ENCODE data around the gene NFS1.

The NFS1 gene

GRCh38 chr20:35651958-35652357, 47.2 kb downstream of the NFS1 start:
- Histone ChIP-seq H3K9me3 (ENCODE audit: control insufficient read depth, insufficient read depth, low read depth, low read length) (no peaks in the 10 kb centered on the region), H3K27me3 (ENCODE audit: control insufficient read depth, insufficient read depth, low read length) (no peaks in the 10 kb centered on the region), H3K4me1 (ENCODE audit: control insufficient read depth, insufficient read depth, low read length) (no peaks in the 10 kb centered on the region), H3K9ac (ENCODE audit: low read length) (no peak overlapping the region), H3K4me3 (ENCODE audit: low read depth, low read length) (no peak overlapping the region), H3K36me3 (ENCODE audit: control insufficient read depth, insufficient read depth, low read length) (peaks cover 55% of the 10 kb centered on the region), H3K27ac (ENCODE audit: low read depth, low read length) (no peak overlapping the region)

GRCh38 chr20:35650632-35651031, 48.5 kb downstream of the NFS1 start:
- no peaks in the 10 kb centered on the region for H3K4me1 ChIP-seq (ENCODE audit: control insufficient read depth, insufficient read depth, low read length)
- no peak overlapping the region for H3K27ac ChIP-seq (ENCODE audit: low read depth, low read length)
- peaks cover 47% of the 10 kb centered on the region for H3K36me3 ChIP-seq (ENCODE audit: control insufficient read depth, insufficient read depth, low read length)
- H3K9me3 ChIP-seq (ENCODE audit: control insufficient read depth, insufficient read depth, low read depth, low read length), result no peaks in the 10 kb centered on the region
- H3K4me3 ChIP-seq (ENCODE audit: low read depth, low read length), result no peak overlapping the region
- no peaks in the 10 kb centered on the region for H3K27me3 ChIP-seq (ENCODE audit: control insufficient read depth, insufficient read depth, low read length)
- H3K9ac ChIP-seq (ENCODE audit: low read length), result no peak overlapping the region

GRCh38 chr20:35648836-35649235, 50.3 kb downstream of the NFS1 start:
- Histone ChIP-seq H3K36me3 (ENCODE audit: control insufficient read depth, insufficient read depth, low read length) (peaks cover 29% of the 10 kb centered on the region), H3K4me1 (ENCODE audit: control insufficient read depth, insufficient read depth, low read length) (no peaks in the 10 kb centered on the region), H3K9me3 (ENCODE audit: control insufficient read depth, insufficient read depth, low read depth, low read length) (no peaks in the 10 kb centered on the region), H3K27me3 (ENCODE audit: control insufficient read depth, insufficient read depth, low read length) (no peaks in the 10 kb centered on the region), H3K4me3 (ENCODE audit: low read depth, low read length) (no peak overlapping the region), H3K27ac (ENCODE audit: low read depth, low read length) (no peak overlapping the region), H3K9ac (ENCODE audit: low read length) (no peak overlapping the region)

GRCh38 chr20:35644806-35645205, 54.3 kb downstream of the NFS1 start:
- no peak overlapping the region for H3K4me3 ChIP-seq (ENCODE audit: low read depth, low read length)
- peaks cover 1% of the 10 kb centered on the region; the same call in 1 of the 2 replicates for H3K4me1 ChIP-seq (ENCODE audit: control insufficient read depth, insufficient read depth, low read length)
- no peak overlapping the region for H3K27ac ChIP-seq (ENCODE audit: low read depth, low read length)
- no peaks in the 10 kb centered on the region for H3K9me3 ChIP-seq (ENCODE audit: control insufficient read depth, insufficient read depth, low read depth, low read length)
- H3K9ac ChIP-seq (ENCODE audit: low read length), result no peak overlapping the region
- no peaks in the 10 kb centered on the region; the same call in 1 of the 2 replicates for H3K36me3 ChIP-seq (ENCODE audit: control insufficient read depth, insufficient read depth, low read length)
- no peaks in the 10 kb centered on the region for H3K27me3 ChIP-seq (ENCODE audit: control insufficient read depth, insufficient read depth, low read length)

DNA sequence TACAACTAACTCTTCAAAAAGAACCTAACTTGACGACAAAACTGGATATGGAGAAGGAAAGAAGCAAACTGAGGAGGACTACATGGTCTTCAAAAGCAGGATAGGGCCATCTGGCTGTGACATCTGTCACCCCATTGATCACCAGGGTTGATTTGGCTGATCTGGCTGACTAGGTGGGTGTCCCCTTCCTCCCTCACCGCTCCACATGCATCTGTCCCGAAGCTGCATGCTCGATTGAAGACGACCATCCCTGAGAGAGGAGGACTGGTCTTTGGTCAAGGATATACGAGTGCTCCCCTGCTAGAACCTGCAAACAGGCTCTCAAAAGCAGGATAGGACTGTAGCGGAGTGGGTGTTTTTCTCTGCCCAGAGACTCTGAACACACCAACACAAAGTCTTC, 56.1 kb downstream of the NFS1 start:
- Histone ChIP-seq H3K4me1 (ENCODE audit: control insufficient read depth, insufficient read depth, low read length) (peaks cover 5% of the 10 kb centered on the region; the same call in 1 of the 2 replicates), H3K27me3 (ENCODE audit: control insufficient read depth, insufficient read depth, low read length) (no peaks in the 10 kb centered on the region), H3K36me3 (ENCODE audit: control insufficient read depth, insufficient read depth, low read length) (no peaks in the 10 kb centered on the region; the same call in 1 of the 2 replicates), H3K9ac (ENCODE audit: low read length) (no peak overlapping the region), H3K27ac (ENCODE audit: low read depth, low read length) (no peak overlapping the region), H3K4me3 (ENCODE audit: low read depth, low read length) (no peak overlapping the region), H3K9me3 (ENCODE audit: control insufficient read depth, insufficient read depth, low read depth, low read length) (no peaks in the 10 kb centered on the region)

GRCh38 chr20:35641743-35642142, 57.4 kb downstream of the NFS1 start:
- peaks cover 5% of the 10 kb centered on the region; the same call in 1 of the 2 replicates for H3K4me1 ChIP-seq (ENCODE audit: control insufficient read depth, insufficient read depth, low read length)

DNA sequence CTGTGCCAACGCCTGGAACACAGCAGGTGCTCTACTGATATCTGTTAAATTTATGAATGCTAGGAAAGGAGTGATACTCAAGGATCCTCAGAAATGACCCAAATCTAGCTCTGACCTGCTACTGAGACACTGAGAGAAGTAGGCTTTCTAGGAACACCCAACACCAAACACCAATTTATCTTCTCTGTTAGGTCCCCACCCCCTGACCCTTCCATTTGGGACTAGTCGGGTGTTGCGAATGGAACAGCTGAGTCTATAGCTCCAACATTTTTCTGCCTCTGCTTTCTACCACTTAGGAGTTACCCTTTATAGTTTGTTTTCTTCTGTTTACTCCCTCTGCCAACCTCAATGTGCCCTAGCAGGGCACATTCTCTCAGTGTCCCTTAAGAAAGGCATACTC, 58.4 kb downstream of the NFS1 start:
- H3K4me3 ChIP-seq (ENCODE audit: low read depth, low read length), result no peak overlapping the region

More at GRCh38 chr20:35641743-35642142, 57.4 kb downstream of the NFS1 start:
- Histone ChIP-seq H3K27me3 (ENCODE audit: control insufficient read depth, insufficient read depth, low read length) (no peaks in the 10 kb centered on the region), H3K36me3 (ENCODE audit: control insufficient read depth, insufficient read depth, low read length) (no peaks in the 10 kb centered on the region; the same call in 1 of the 2 replicates), H3K9me3 (ENCODE audit: control insufficient read depth, insufficient read depth, low read depth, low read length) (no peaks in the 10 kb centered on the region), H3K4me3 (ENCODE audit: low read depth, low read length) (no peak overlapping the region), H3K9ac (ENCODE audit: low read length) (no peak overlapping the region), H3K27ac (ENCODE audit: low read depth, low read length) (no peak overlapping the region)

GRCh38 chr20:35638751-35639150, 60.4 kb downstream of the NFS1 start:
- Histone ChIP-seq H3K36me3 (ENCODE audit: control insufficient read depth, insufficient read depth, low read length) (no peaks in the 10 kb centered on the region; the same call in 1 of the 2 replicates), H3K9me3 (ENCODE audit: control insufficient read depth, insufficient read depth, low read depth, low read length) (no peaks in the 10 kb centered on the region), H3K4me1 (ENCODE audit: control insufficient read depth, insufficient read depth, low read length) (peaks cover 5% of the 10 kb centered on the region), H3K4me3 (ENCODE audit: low read depth, low read length) (no peak overlapping the region), H3K27ac (ENCODE audit: low read depth, low read length) (no peak overlapping the region), H3K9ac (ENCODE audit: low read length) (no peak overlapping the region), H3K27me3 (ENCODE audit: control insufficient read depth, insufficient read depth, low read length) (no peaks in the 10 kb centered on the region)

More for the DNA sequence above, 58.4 kb downstream of the NFS1 start:
- peaks cover 5% of the 10 kb centered on the region for H3K4me1 ChIP-seq (ENCODE audit: control insufficient read depth, insufficient read depth, low read length)
- no peaks in the 10 kb centered on the region for H3K9me3 ChIP-seq (ENCODE audit: control insufficient read depth, insufficient read depth, low read depth, low read length)
- no peak overlapping the region for H3K9ac ChIP-seq (ENCODE audit: low read length)
- no peaks in the 10 kb centered on the region for H3K27me3 ChIP-seq (ENCODE audit: control insufficient read depth, insufficient read depth, low read length)
- H3K36me3 ChIP-seq (ENCODE audit: control insufficient read depth, insufficient read depth, low read length), result no peaks in the 10 kb centered on the region; the same call in 1 of the 2 replicates
- no peak overlapping the region for H3K27ac ChIP-seq (ENCODE audit: low read depth, low read length)

- H3K4me1 ChIP-seq (ENCODE audit: control insufficient read depth, insufficient read depth, low read length), result peaks cover 5% of the 10 kb centered on the region
- no peak overlapping the region for H3K4me3 ChIP-seq (ENCODE audit: low read depth, low read length)
- H3K9me3 ChIP-seq (ENCODE audit: control insufficient read depth, insufficient read depth, low read depth, low read length), result no peaks in the 10 kb centered on the region
- peaks cover 7% of the 10 kb centered on the region for H3K36me3 ChIP-seq (ENCODE audit: control insufficient read depth, insufficient read depth, low read length)
- H3K27ac ChIP-seq (ENCODE audit: low read depth, low read length), result no peak overlapping the region
- no peak overlapping the region for H3K9ac ChIP-seq (ENCODE audit: low read length)
- H3K27me3 ChIP-seq (ENCODE audit: control insufficient read depth, insufficient read depth, low read length), result no peaks in the 10 kb centered on the region
Measured at GRCh38 chr20:35637276-35637675, 61.9 kb downstream of the NFS1 start.

- Histone ChIP-seq H3K36me3 (ENCODE audit: control insufficient read depth, insufficient read depth, low read length) (peaks cover 19% of the 10 kb centered on the region), H3K9ac (ENCODE audit: low read length) (no peak overlapping the region), H3K9me3 (ENCODE audit: control insufficient read depth, insufficient read depth, low read depth, low read length) (no peaks in the 10 kb centered on the region), H3K4me1 (ENCODE audit: control insufficient read depth, insufficient read depth, low read length) (peaks cover 5% of the 10 kb centered on the region), H3K27ac (ENCODE audit: low read depth, low read length) (no peak overlapping the region), H3K27me3 (ENCODE audit: control insufficient read depth, insufficient read depth, low read length) (no peaks in the 10 kb centered on the region), H3K4me3 (ENCODE audit: low read depth, low read length) (no peak overlapping the region)
Measured at GRCh38 chr20:35636095-35636494, 63.1 kb downstream of the NFS1 start.

- H3K9ac ChIP-seq (ENCODE audit: low read length), result no peak overlapping the region
- no peaks in the 10 kb centered on the region for H3K27me3 ChIP-seq (ENCODE audit: control insufficient read depth, insufficient read depth, low read length)
- H3K4me3 ChIP-seq (ENCODE audit: low read depth, low read length), result no peak overlapping the region
- peaks cover 5% of the 10 kb centered on the region for H3K4me1 ChIP-seq (ENCODE audit: control insufficient read depth, insufficient read depth, low read length)
- H3K9me3 ChIP-seq (ENCODE audit: control insufficient read depth, insufficient read depth, low read depth, low read length), result no peaks in the 10 kb centered on the region
- no peak overlapping the region for H3K27ac ChIP-seq (ENCODE audit: low read depth, low read length)
- peaks cover 23% of the 10 kb centered on the region for H3K36me3 ChIP-seq (ENCODE audit: control insufficient read depth, insufficient read depth, low read length)
Measured at GRCh38 chr20:35635652-35636051, 63.5 kb downstream of the NFS1 start.
